Brain pericyte (primary cell): ENCODE results near the gene OXCT2.
"Not testable (repeated sequence)": the region's sequence is repeated elsewhere in the genome, so short reads cannot be mapped to it uniquely, and the experiment has no call there.

Experiments used
- DNase-seq: peaks from one replicate; pipeline ENCODE4 v3.0.0-alpha.2; 2012; ENCODE audit warnings: low read depth, low spot score

OXCT2 gene

GRCh38 chr1:39771022-39771532 is at the start of gene OXCT2:
OXCT2 (minus strand) TSS chr1:39771348; CDS start chr1:39771255, 93 bp downstream.
- not testable (repeated sequence) for DNase-seq

- no peak for DNase-seq
Measured at GRCh38 chr1:39819091-39819812, 48.1 kb upstream of the OXCT2 start.

GRCh38 chr1:39818482-39818881 is 47.3 kb upstream of the OXCT2 start:
- DNase-seq = no peak

GRCh38 chr1:39817091-39817932 is 46.2 kb upstream of the OXCT2 start:
- DNase-seq = not testable (repeated sequence)

- peak; percentile 26 for DNase-seq
Measured at GRCh38 chr1:39816415-39817090, 45.4 kb upstream of the OXCT2 start.

GRCh38 chr1:39812913-39813312 is 41.8 kb upstream of the OXCT2 start:
- DNase-seq = no peak

- no peak for DNase-seq
Measured at GRCh38 chr1:39808784-39809517, 37.8 kb upstream of the OXCT2 start.

- no peak for DNase-seq
Measured at GRCh38 chr1:39805385-39805784, 34.2 kb upstream of the OXCT2 start.

GRCh38 chr1:39802496-39803260 is 31.5 kb upstream of the OXCT2 start:
- DNase-seq = no peak

GRCh38 chr1:39800471-39800835 is 29.3 kb upstream of the OXCT2 start:
- no peak for DNase-seq

- DNase-seq = no peak
Measured at GRCh38 chr1:39799770-39800470, 28.8 kb upstream of the OXCT2 start.

GRCh38 chr1:39798859-39799769 is 28.0 kb upstream of the OXCT2 start:
- DNase-seq = not testable (repeated sequence)

- DNase-seq = no peak
Measured at GRCh38 chr1:39795651-39796050, 24.5 kb upstream of the OXCT2 start.

GRCh38 chr1:39791838-39792237 is 20.7 kb upstream of the OXCT2 start:
- no peak for DNase-seq

- no peak for DNase-seq
Measured at GRCh38 chr1:39789571-39790110, 18.5 kb upstream of the OXCT2 start.

GRCh38 chr1:39788758-39789570 is 17.8 kb upstream of the OXCT2 start, which contains the start of gene BMP8B:
BMP8B (minus strand) TSS chr1:39788865; CDS start chr1:39788485, 380 bp downstream.
- DNase-seq = no peak

GRCh38 chr1:39788426-39788757 is 17.2 kb upstream of the OXCT2 start:
- no peak for DNase-seq

- not testable (repeated sequence) for DNase-seq
Measured at GRCh38 chr1:39787964-39788363, 16.8 kb upstream of the OXCT2 start.
